ENCODE measurements around the gene AXDND1. TPM values are rescaled to one million over a fixed set of nuclear protein-coding genes. Genes with fewer than 3 reads are reported as not detected.

Gene AXDND1
- polyA plus RNA-seq, 3 donors, result 0.09 TPM; not detected in 2

DNA sequence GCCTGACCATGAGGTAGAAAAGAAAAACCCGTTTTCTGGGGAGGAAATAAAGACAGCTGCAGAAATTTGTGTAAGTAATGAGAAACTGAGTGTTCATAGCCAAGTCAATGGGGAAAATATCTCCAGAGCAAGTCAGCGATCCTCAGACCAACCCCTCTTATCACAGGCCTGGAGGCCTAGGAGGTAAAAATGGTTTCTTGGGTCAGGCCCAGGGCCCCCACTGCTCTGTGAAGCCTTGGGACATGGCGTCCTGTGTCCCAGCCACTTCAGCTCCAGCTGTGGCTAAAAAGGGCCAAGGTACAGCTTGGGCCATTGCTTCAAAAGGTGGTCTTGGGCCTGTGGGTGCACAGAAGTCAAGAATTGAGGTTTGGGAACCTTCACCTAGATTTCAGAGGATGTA, 108.9 kb downstream of the AXDND1 start:
- no peak for DNase-seq
- Histone ChIP-seq H3K9me3 (replicated peaks in 1 of 2; ENCODE audit: control insufficient read depth in 1 of 2, insufficient read depth in 1 of 2, low read length in 2 of 2) (peaks cover 43 to 44% of the 10 kb centered on the region in 2 donors), H3K36me3 (replicated peaks in 1 of 2; ENCODE audit: control insufficient read depth in 1 of 2, insufficient read depth in 2 of 2, low read length in 2 of 2) (no peaks in the 10 kb centered on the region), H2AFZ (ENCODE audit: insufficient read depth, low read depth, low read length, poor library complexity, severe bottlenecking) (no peak overlapping the region), H3K27me3 (ENCODE audit: control insufficient read depth in 2 of 2, insufficient read depth in 2 of 2, low read length in 2 of 2) (no peaks in the 10 kb centered on the region), H3K4me2 (replicated peaks; ENCODE audit: extremely low read depth, low read length, poor library complexity, severe bottlenecking) (no peak overlapping the region), H3K4me1 (ENCODE audit: control insufficient read depth in 1 of 2, insufficient read depth in 2 of 2, low read length in 2 of 2) (no peaks in the 10 kb centered on the region), H3K9ac (ENCODE audit: insufficient read depth, low read length, poor library complexity, severe bottlenecking) (no peak overlapping the region), H3K27ac (ENCODE audit: low read depth in 1 of 2, low read length in 2 of 2) (no peak overlapping the region), H3K79me2 (ENCODE audit: insufficient read depth, low read length) (no peaks in the 10 kb centered on the region), H3K4me3 (replicated peaks in 1 of 3; ENCODE audit: low read depth in 2 of 3, low read length in 3 of 3) (no peak overlapping the region), H4K20me1 (ENCODE audit: insufficient read depth, low read length) (no peaks in the 10 kb centered on the region)
- intact Hi-C loops (cut with micrococcal nuclease), result no loop called here
- H3K36me3 Mint-ChIP-seq, result no peaks in the 10 kb centered on the region
- WGBS (ENCODE audit: insufficient coverage), result 70% methylated on average over 2 of the region's 3 CpGs
- peaks cover 31 to 62% (median 54%) of the 10 kb centered on the region in 7 donors for H3K9me3 Mint-ChIP-seq
- H3K4me3 Mint-ChIP-seq, result no peak overlapping the region
- H3K27ac Mint-ChIP-seq, result no peak overlapping the region
- peaks cover 0 to 2% (median 0%) of the 10 kb centered on the region in 3 donors for H3K27me3 Mint-ChIP-seq (ENCODE audit: low read depth in 3 of 3)
- H3K4me1 Mint-ChIP-seq, result no peaks in the 10 kb centered on the region
- no peak for TF ChIP-seq CTCF (IDR thresholded peaks at IDR 0.05)

DNA sequence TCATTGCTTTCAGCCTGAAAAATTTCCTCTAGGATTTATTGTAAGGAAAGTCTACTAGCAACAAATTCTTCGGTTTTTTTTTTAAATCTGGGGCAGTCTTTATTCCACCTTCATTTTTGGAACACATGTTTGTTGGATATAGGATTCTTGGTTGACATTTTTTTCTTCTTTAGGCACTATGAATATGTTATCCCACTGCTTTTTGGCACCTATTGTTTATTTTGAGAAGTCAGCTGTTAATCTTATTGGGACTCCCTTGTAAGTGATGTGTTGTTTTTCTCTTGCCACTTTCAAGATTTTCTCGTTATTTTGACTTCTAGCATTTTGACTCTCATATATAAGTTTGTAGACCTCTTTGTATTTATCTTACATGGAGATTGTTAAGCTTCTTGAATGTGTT, 110.7 kb downstream of the AXDND1 start:
- Histone ChIP-seq H3K27me3 (ENCODE audit: control insufficient read depth in 2 of 2, insufficient read depth in 2 of 2, low read length in 2 of 2) (no peaks in the 10 kb centered on the region), H2AFZ (ENCODE audit: insufficient read depth, low read depth, low read length, poor library complexity, severe bottlenecking) (no peak overlapping the region), H3K9me3 (replicated peaks in 1 of 2; ENCODE audit: control insufficient read depth in 1 of 2, insufficient read depth in 1 of 2, low read length in 2 of 2) (peaks cover 43 to 44% of the 10 kb centered on the region in 2 donors), H3K36me3 (replicated peaks in 1 of 2; ENCODE audit: control insufficient read depth in 1 of 2, insufficient read depth in 2 of 2, low read length in 2 of 2) (no peaks in the 10 kb centered on the region), H3K4me1 (ENCODE audit: control insufficient read depth in 1 of 2, insufficient read depth in 2 of 2, low read length in 2 of 2) (no peaks in the 10 kb centered on the region), H3K9ac (ENCODE audit: insufficient read depth, low read length, poor library complexity, severe bottlenecking) (no peak overlapping the region), H3K4me2 (replicated peaks; ENCODE audit: extremely low read depth, low read length, poor library complexity, severe bottlenecking) (no peak overlapping the region), H3K79me2 (ENCODE audit: insufficient read depth, low read length) (no peaks in the 10 kb centered on the region), H4K20me1 (ENCODE audit: insufficient read depth, low read length) (no peaks in the 10 kb centered on the region), H3K27ac (ENCODE audit: low read depth in 1 of 2, low read length in 2 of 2) (no peak overlapping the region), H3K4me3 (replicated peaks in 1 of 3; ENCODE audit: low read depth in 2 of 3, low read length in 3 of 3) (no peak overlapping the region)
- Mint-ChIP-seq H3K27ac (no peak overlapping the region), H3K4me3 (no peak overlapping the region), H3K27me3 (ENCODE audit: low read depth in 3 of 3) (peaks cover 0 to 2% (median 0%) of the 10 kb centered on the region in 3 donors), H3K4me1 (no peaks in the 10 kb centered on the region), H3K9me3 (peaks cover 38 to 66% (median 58%) of the 10 kb centered on the region in 7 donors), H3K36me3 (no peaks in the 10 kb centered on the region)
- WGBS (ENCODE audit: insufficient coverage), result no CpG with 5 or more reads among the region's 2 CpGs
- no peak for DNase-seq
- TF ChIP-seq CTCF (IDR thresholded peaks at IDR 0.05), result no peak
- intact Hi-C loops (cut with micrococcal nuclease), result no loop called here

All from CD14-positive monocyte (primary cell).